OCI-LY3 (cell line): Measurements from ENCODE around the gene MPHOSPH10.
"Not testable (repeated sequence)": the region's sequence is repeated elsewhere in the genome, so short reads cannot be mapped to it uniquely, and the experiment has no call there.

Experiments
- H2AFZ ChIP-seq: fragments of 200-600, 300-600 bp; shearing (Covaris generic); 2 replicates; pipeline ENCODE4 v1.6.0; 2014; ENCODE audit warnings: antibody characterized with exemption, low read depth, low read length
- H3K27ac ChIP-seq: fragments of 200-600, 300-600 bp; sonication (generic); 2 replicates; pipeline ENCODE4 v1.5.1; 2014; ENCODE audit warnings: mild to moderate bottlenecking, low read length, moderate library complexity, mixed read lengths
- H3K27me3 ChIP-seq: fragments of 200-600, 300-600 bp; sonication (generic); 2 replicates; pipeline ENCODE4 v1.6.1; 2014; ENCODE audit warnings: low read depth, low read length, mixed read lengths
- H3K36me3 ChIP-seq: fragments of 200-600, 300-600 bp; sonication (generic); replicated peaks from 2 replicates; pipeline ENCODE3; 2014; ENCODE audit warnings: low read depth, low read length, mixed read lengths
- H3K4me1 ChIP-seq: fragments of 300-600, 200-600 bp; sonication (generic); 2 replicates; pipeline ENCODE4 v1.6.1; 2014; ENCODE audit warnings: low read length, mixed read lengths
- H3K4me2 ChIP-seq: fragments of 200-600, 300-600 bp; sonication (generic); 2 replicates; pipeline ENCODE4 v1.6.1; 2014; ENCODE audit warnings: low read length, mixed read lengths
- H3K4me3 ChIP-seq: fragments of 300-600, 200-600 bp; sonication (generic); 2 replicates; pipeline ENCODE4 v1.5.1; 2014; ENCODE audit warnings: antibody characterized with exemption, mild to moderate bottlenecking, low read length, moderate library complexity
- H3K79me2 ChIP-seq: fragments of 300-600, 200-600 bp; shearing (Covaris generic); 2 replicates; pipeline ENCODE4 v1.6.1; 2014; ENCODE audit warnings: mild to moderate bottlenecking, low read length, mixed read lengths
- H3K9ac ChIP-seq: fragments of 300-600, 200-600 bp; shearing (Covaris generic); 2 replicates; pipeline ENCODE4 v1.6.0; 2014; ENCODE audit warnings: mild to moderate bottlenecking, low read length, moderate library complexity
- H3K9me3 ChIP-seq: fragments of 200-600, 300-600 bp; shearing (Covaris generic); 2 replicates; pipeline ENCODE4 v1.6.1; 2014; ENCODE audit warnings: low read length, mixed read lengths; ENCODE audit not compliant: insufficient read depth
- H4K20me1 ChIP-seq: fragments of 200-600, 300-600 bp; sonication (generic); 2 replicates; pipeline ENCODE4 v1.6.1; 2016; ENCODE audit warnings: low read length, mixed read lengths; ENCODE audit not compliant: insufficient read depth
- EZH2phosphoT487 ChIP-seq: fragments of 200-600 bp; shearing (Covaris generic); IDR thresholded peaks from 2 replicates; pipeline ENCODE4 v1.6.1; 2018; ENCODE audit warnings: antibody characterized with exemption, mixed run types, low read depth
- TF ChIP-seq, protein P1 (sequence below): fragments of 200-600, 300-600 bp; sonication (generic); IDR thresholded peaks from 2 replicates; pipeline ENCODE4 v1.5.1; 2014; ENCODE audit warnings: antibody characterized with exemption, low read length, low read depth

The MPHOSPH10 gene, protein sequence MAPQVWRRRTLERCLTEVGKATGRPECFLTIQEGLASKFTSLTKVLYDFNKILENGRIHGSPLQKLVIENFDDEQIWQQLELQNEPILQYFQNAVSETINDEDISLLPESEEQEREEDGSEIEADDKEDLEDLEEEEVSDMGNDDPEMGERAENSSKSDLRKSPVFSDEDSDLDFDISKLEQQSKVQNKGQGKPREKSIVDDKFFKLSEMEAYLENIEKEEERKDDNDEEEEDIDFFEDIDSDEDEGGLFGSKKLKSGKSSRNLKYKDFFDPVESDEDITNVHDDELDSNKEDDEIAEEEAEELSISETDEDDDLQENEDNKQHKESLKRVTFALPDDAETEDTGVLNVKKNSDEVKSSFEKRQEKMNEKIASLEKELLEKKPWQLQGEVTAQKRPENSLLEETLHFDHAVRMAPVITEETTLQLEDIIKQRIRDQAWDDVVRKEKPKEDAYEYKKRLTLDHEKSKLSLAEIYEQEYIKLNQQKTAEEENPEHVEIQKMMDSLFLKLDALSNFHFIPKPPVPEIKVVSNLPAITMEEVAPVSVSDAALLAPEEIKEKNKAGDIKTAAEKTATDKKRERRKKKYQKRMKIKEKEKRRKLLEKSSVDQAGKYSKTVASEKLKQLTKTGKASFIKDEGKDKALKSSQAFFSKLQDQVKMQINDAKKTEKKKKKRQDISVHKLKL

GRCh38 chr2:71130152-71130904 is at the start of gene MPHOSPH10, which contains the start of gene MCEE:
Gene MPHOSPH10 (plus strand): TSS chr2:71130634. CDS start chr2:71130666, 32 bp downstream.
Gene MCEE (minus strand): TSS chr2:71130229. CDS start chr2:71130219, 10 bp downstream.
- peak within 1 kb of the TSS; percentile 92 for H3K4me2 ChIP-seq
- H3K27me3 ChIP-seq = no peaks in the 10 kb centered on the region

DNA sequence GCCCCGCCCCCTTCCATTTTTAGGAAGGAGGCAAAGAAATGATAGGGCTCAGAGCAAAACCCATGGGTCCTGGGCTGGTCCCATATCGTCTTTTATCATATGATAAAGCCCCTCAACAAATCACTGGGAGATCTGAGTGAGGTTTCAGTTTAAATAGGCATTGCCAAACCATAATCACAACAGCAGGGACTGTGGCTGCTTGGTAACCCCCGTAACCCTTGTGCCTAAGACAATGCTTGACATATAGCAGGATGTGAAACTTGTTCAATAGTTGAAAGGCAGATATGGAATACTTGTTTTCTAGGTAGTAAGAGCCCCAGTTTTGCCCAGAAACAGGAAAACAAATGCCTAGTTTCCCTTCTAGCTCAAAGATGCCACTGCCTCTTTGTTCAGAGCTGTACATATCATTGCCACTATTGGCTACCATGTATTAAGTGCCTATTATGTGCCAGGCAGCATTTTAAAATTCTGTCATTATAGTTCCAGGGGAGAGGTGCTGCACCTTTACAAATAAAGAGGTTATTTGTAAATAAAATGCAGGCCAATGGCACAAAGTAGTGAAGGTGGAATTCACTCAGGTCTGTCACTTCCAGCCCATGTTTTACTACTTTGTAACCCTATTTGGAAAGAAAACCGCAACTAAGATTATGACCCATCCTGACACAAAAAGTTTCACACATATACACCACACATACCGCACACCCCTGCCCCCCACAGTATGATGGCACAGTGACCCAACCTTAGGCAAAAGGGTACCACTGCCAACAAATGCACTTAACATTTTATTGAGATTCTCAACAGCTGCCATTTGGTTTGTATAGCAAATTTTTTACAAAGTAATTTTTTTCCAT is 47.8 kb upstream of the MPHOSPH10 start:
- Histone ChIP-seq H3K9me3 (no peaks in the 10 kb centered on the region), H3K9ac (no peak overlapping the region), H3K36me3 (peaks cover 13% of the 10 kb centered on the region), H3K4me3 (no peak overlapping the region), H3K4me2 (0 out of 2 replicates have a peak overlapping the region, but pooled peaks have one; percentile 3), H3K4me1 (peaks cover 11% of the 10 kb centered on the region), H2AFZ (no peak overlapping the region), H3K27me3 (no peaks in the 10 kb centered on the region), H4K20me1 (no peaks in the 10 kb centered on the region), H3K27ac (no peak overlapping the region), H3K79me2 (no peaks in the 10 kb centered on the region)
- TF ChIP-seq, protein P1, sequence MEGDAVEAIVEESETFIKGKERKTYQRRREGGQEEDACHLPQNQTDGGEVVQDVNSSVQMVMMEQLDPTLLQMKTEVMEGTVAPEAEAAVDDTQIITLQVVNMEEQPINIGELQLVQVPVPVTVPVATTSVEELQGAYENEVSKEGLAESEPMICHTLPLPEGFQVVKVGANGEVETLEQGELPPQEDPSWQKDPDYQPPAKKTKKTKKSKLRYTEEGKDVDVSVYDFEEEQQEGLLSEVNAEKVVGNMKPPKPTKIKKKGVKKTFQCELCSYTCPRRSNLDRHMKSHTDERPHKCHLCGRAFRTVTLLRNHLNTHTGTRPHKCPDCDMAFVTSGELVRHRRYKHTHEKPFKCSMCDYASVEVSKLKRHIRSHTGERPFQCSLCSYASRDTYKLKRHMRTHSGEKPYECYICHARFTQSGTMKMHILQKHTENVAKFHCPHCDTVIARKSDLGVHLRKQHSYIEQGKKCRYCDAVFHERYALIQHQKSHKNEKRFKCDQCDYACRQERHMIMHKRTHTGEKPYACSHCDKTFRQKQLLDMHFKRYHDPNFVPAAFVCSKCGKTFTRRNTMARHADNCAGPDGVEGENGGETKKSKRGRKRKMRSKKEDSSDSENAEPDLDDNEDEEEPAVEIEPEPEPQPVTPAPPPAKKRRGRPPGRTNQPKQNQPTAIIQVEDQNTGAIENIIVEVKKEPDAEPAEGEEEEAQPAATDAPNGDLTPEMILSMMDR = no peak

More at GRCh38 chr2:71130152-71130904, at the start of gene MPHOSPH10, which contains the start of gene MCEE:
- H2AFZ ChIP-seq = peak within 1 kb of the TSS; percentile 62
- peaks cover 26% of the 10 kb centered on the region for H3K4me1 ChIP-seq
- peaks cover 78% of the 10 kb centered on the region for H3K79me2 ChIP-seq
- peak within 1 kb of the TSS; percentile 85 for H3K4me3 ChIP-seq
- H3K9ac ChIP-seq = peak within 1 kb of the TSS; percentile 83
- H3K36me3 ChIP-seq = peaks cover 30% of the 10 kb centered on the region
- H3K9me3 ChIP-seq = no peaks in the 10 kb centered on the region
- peak within 1 kb of the TSS; percentile 73 for H3K27ac ChIP-seq
- H4K20me1 ChIP-seq = peaks cover 9% of the 10 kb centered on the region; the same call in 1 of the 2 replicates
- TF ChIP-seq, protein P1 = no peak
- TF ChIP-seq EZH2phosphoT487 = no peak

DNA sequence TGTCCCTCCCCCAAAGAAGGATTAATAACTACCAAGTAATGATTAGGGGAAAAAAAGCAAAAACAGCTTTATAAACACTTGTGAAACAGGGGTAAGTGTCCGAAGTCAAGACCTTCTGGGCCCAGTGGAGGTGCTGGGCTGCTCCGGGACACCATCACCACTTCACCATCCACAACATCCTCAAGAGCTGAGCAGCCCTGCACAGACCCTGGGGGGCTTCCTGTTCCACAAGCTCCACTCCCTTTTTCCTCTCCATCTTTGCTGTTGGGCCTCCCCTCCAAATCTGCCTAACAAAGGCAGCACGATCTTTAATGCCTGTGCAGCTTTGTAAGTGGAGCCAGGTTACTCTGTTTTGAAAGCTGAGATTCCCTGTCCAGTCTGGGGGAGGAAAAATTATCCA is 47.1 kb upstream of the MPHOSPH10 start:
- H3K79me2 ChIP-seq, H3K36me3 ChIP-seq, H2AFZ ChIP-seq, H3K9me3 ChIP-seq, H3K27ac ChIP-seq, H3K4me3 ChIP-seq, H3K9ac ChIP-seq, H3K4me2 ChIP-seq, H4K20me1 ChIP-seq, H3K27me3 ChIP-seq: not testable (repeated sequence)
- H3K4me1 ChIP-seq = peaks cover 11% of the 10 kb centered on the region

DNA sequence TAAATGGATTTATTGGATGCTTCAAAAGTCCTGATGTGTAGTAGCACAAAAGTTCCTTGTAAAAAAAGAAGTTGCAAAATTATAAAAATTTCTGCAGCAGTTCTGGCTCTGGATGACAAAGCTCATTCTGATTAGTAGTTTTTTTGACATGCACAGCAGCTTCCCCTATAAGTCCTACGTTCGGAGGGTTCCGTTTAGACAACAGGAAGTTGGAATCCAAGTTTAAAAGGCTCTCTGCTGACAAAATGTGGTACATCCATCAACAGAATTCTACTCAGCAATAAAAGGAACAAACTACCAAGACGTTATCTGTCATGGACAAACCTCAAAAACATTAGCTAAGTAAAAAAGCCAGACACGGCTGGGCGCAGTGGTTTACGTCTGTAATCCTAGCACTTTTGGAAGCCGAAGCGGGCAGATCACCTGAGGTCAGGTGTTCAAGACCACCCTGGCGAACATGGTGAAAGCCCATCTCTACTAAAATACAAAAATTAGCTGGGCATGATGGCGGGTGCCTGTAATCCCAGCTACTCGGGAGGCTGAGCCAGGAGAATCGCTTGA is 46.6 kb upstream of the MPHOSPH10 start:
- not testable (repeated sequence) for H2AFZ ChIP-seq, H3K27me3 ChIP-seq, H3K4me2 ChIP-seq, H3K79me2 ChIP-seq, H3K27ac ChIP-seq, H4K20me1 ChIP-seq, H3K9ac ChIP-seq, H3K4me3 ChIP-seq, H3K36me3 ChIP-seq, H3K9me3 ChIP-seq
- H3K4me1 ChIP-seq = peaks cover 11% of the 10 kb centered on the region

DNA sequence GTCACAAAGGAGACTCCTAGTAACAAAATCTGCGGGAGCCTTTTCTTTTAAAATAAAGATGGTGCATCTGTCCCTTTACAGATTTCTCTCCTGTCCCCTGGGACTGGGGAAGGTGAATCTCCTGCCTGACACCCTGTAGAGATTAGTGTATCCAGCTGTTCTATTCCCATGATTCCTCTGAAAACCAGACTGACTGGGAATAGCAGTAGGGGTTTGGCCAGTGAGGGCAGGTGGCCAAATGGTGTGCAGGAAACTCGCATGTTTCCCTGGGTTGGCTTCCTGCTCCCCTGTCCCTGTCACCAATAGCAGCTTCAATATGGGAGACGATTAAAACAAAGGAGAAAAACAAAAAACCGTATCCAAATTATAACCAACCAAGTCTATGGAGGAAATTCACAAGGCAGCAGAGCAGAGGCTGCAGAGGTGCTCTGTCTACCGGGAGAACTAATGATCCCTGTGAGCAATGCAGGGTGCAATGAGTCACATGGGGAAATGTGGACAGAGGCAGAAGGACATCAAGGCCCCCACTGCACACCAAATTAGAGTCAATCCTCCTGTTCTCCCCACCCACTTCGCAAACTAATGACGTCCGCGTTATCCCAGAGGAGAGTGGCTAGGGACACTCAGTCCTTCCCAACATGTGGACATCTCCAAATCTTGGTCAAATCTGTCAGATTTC is 45.0 kb upstream of the MPHOSPH10 start:
- H3K36me3 ChIP-seq, H3K9ac ChIP-seq, H3K79me2 ChIP-seq, H4K20me1 ChIP-seq, H3K4me3 ChIP-seq, H2AFZ ChIP-seq, H3K9me3 ChIP-seq, H3K27me3 ChIP-seq, H3K4me2 ChIP-seq, H3K27ac ChIP-seq: not testable (repeated sequence)
- peaks cover 11% of the 10 kb centered on the region for H3K4me1 ChIP-seq

- not testable (repeated sequence) for H2AFZ ChIP-seq, H3K36me3 ChIP-seq, H3K79me2 ChIP-seq, H3K27ac ChIP-seq, H3K9ac ChIP-seq, H3K4me3 ChIP-seq, H3K4me2 ChIP-seq, H4K20me1 ChIP-seq, H3K4me1 ChIP-seq, H3K9me3 ChIP-seq, H3K27me3 ChIP-seq
These were observed 41.0 kb upstream of the MPHOSPH10 start for GRCh38 chr2:71089475-71089874.
